Suprapubic skin (tissue), 3 donors: ENCODE data around the gene GAS7.

Experiments used
- CTCF ChIP-seq, 2 donors: fragments of 200-600 bp in 1 of 2; fragments of 450-650 bp in 1 of 2; sonication (generic) in 1 of 2; IDR thresholded peaks; one replicate each; pipeline ENCODE4 v1.5.1; 2016 to 2019; ENCODE audit warnings: antibody characterized with exemption in 2 of 2, mild to moderate bottlenecking in 1 of 2, moderate library complexity in 1 of 2
- POLR2A ChIP-seq, 2 donors: fragments of 450-650 bp; IDR thresholded peaks; one replicate each; pipeline ENCODE4 v1.6.1; 2017; ENCODE audit warnings: antibody characterized with exemption in 2 of 2, mild to moderate bottlenecking in 2 of 2, moderate library complexity in 2 of 2

- no peak for TF ChIP-seq CTCF (IDR thresholded peaks at IDR 0.05)
- TF ChIP-seq POLR2A (IDR thresholded peaks at IDR 0.05) = no peak
Observed at GRCh38 chr17:9900784-9901183, 297.6 kb downstream of the GAS7 start.
